Measurements from ENCODE around the gene TMEM116.
"Not testable (repeated sequence)": the region's sequence is repeated elsewhere in the genome, so short reads cannot be mapped to it uniquely, and the experiment has no call there.

The TMEM116 gene

DNA sequence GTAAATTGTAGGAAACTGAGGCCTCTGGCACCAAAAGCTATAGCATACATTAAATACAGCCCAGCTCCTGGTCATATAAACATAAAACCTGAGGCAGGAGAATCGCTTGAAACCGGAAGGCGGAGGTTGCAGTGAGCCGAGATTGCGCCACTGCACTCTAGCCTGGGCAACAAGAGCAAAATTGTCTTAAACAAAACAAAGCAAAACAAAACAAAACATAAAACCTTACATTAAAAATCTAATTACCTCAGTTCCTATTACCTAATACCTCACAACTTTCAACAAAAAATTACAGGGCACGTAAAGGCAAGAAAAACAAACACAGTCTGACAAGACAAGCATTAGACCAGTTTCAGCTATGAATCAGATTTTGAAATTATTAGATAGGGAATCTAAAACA is 36.7 kb downstream of the TMEM116 start:
- no peak for DNase-seq (ENCODE audit: low read depth)

DNA sequence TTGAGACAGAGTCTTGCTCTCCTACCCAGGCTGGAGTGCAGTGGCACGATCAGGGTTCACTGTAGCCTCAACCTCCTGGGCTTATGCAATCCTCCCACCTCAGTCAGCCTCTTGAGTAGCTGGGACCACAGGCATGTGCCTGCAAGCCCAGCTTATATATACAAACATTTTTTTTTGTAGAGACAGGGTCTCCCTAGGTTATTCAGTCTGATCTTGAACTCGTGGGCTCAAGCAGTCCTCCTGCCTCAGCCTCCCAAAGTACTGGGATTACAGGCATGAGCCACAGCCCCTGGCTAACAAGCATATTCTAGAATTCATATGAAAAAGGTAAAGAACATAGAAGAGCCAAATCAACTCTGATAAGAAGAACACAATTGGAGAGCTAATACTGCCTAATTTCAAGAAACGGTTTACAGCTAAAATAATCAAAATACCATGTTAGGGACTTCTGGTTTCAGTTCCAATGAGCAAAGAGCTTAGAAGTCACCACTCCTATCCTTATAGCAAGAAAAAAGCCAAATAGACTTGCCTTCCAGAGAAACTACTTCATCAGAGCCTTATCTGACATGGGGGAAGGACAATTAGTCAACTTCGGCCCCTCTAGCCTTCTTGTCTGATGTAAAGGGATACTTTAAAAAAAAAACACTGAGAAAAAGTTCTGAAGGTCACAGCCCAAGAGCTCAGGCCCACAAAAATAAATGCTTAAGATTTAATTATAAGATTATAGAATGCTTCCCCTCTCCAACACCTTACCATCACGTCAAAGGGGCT is 37.6 kb downstream of the TMEM116 start:
- no peak for DNase-seq (ENCODE audit: low read depth)

DNA sequence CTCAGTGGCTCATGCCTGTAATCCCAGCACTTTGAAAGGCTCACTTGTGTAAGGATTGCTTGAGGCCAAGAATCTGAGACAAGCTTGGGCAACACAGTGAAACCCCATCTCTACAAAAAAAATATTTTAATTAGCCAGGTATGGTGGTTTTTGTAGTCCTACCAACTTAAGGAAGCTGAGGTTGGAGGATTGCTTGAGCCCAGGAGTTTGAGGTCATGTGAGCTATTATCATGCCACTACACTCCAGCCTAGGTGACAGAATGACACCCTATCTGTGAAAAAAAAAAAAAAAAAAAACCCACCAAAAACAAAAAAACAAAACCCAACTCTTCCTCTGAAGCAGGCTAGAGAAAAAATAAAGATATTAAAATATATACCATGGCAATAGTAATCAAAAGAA is 41.2 kb downstream of the TMEM116 start:
- no peak for DNase-seq (ENCODE audit: low read depth)

DNA sequence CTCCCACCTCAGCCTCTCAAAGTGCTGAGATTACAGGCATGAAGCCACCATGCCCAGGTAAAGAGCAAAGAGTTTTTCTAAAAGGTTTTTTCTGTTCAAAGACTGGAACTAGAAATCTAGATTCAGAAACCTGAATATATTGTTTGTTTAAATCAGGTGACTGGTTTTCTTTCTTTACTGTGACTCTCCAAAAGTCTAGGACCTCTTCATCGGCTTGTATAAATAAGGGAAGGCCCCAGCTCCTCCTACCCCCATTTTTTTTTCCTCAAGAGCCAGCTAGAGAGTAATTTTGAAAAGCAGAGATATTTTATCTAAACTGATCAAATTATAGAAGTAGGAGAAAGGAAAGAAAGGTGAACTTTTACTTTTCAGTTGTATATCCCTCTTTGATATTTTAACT is 48.0 kb downstream of the TMEM116 start:
- no peak for DNase-seq (ENCODE audit: low read depth)

DNA sequence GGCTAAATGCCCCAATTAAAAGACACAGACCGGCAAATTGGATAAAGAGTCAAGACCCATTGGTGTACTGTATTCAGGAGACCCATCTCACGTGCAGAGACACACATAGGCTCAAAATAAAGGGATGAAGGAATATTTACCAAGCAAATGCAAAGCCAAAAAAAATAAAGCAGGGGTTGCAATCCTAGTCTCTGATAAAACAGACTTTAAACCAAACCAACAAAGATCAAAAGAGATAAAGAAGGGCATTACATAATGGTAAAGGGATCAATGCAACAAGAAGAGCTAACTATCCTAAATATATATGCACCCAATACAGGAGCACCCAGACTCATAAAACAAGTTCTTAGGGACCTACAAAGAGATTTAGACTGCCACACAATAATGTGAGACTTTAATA is 53.4 kb downstream of the TMEM116 start:
- DNase-seq (ENCODE audit: low read depth): not testable (repeated sequence)

DNA sequence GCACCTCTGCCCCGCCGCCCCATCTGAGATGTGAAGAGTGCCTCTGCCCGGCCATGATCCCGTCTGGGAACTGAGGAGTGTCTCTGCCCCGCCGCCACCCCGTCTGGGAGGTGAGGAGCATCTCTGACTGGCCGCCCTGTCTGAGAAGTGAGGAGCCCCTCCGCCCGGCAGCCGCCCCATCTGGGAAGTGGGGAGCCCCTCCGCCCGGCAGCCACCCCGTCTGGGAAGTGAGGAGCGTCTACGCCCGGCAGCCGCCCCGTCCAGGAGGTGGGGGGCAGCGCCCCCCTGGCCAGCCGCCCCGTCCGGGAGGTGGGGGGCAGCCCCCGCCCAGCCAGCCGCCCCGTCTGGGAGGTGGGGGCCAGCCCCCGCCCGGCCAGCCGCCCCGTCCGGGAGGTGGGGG is 55.7 kb downstream of the TMEM116 start:
- DNase-seq (ENCODE audit: low read depth): not testable (repeated sequence)

DNA sequence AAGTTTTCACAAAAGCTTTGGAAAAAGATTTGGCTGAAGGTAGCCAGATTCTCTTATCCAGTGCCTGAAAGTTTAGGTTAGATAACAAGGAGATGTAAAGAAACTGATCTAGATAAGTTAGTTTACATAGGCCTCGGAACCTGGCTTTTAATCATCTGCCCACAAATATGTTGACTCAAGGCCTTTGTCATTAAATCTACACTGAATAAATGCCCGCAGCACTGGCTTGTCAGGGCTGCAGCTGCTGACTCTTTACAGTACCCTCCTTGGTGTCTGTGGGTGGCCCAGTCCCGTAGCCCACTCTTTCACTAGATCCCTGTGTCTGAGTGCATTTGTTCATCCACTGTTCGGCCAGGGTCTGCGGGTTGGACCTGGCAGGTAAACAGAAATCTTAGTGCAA is 58.0 kb downstream of the TMEM116 start:
- DNase-seq (ENCODE audit: low read depth): no peak

DNA sequence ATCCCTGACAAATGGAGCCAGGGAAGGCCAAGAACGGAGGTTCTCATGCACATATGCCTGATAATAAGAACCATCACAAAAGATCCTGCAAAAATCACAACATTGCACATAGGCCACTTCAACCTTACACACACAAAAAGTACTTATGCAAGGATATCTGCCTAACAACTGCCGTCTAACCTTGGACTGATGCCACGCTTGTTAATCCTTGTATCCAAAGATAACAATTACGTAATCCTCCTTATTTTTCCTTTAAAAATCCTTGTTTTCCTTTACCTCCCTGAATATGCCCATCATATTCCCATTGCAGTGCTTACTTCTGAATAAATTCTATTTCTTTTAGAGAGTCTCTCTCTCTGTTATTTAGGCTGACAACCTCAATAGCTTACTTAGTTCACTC is 59.5 kb downstream of the TMEM116 start:
- DNase-seq (ENCODE audit: low read depth): no peak

DNA sequence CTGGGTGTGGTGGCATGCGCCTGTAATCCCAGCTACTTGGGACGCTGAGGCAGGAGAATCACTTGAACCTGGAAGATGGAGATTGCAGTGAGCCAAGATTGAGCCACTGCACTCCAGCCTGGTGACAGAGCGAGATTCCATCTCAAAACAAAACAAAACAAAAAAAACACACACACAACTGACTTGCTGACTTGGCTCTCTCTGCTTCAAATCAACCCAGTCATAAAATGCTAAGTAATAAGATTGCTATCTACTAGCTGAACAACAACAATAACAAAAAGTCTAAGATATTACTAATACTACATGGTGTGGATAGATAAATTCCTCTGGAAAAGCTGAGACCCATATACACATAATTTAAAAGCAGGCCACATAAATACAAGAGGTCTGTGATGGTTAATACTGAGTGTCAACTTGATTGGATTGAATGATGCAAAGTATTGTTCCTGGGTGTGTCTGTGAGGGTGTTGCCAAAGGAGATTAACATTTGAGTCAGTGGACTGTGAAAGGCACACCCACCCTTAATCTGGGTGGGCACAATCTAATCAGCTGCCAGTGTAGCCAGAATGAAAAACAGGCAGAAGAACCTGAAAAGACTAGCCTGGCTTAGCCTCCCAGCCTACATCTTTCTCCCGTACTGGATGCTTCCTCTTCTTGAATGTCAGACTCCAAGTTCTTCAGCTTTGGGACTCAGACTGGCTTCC is 60.7 kb downstream of the TMEM116 start:
- not testable (repeated sequence) for DNase-seq (ENCODE audit: low read depth)

DNA sequence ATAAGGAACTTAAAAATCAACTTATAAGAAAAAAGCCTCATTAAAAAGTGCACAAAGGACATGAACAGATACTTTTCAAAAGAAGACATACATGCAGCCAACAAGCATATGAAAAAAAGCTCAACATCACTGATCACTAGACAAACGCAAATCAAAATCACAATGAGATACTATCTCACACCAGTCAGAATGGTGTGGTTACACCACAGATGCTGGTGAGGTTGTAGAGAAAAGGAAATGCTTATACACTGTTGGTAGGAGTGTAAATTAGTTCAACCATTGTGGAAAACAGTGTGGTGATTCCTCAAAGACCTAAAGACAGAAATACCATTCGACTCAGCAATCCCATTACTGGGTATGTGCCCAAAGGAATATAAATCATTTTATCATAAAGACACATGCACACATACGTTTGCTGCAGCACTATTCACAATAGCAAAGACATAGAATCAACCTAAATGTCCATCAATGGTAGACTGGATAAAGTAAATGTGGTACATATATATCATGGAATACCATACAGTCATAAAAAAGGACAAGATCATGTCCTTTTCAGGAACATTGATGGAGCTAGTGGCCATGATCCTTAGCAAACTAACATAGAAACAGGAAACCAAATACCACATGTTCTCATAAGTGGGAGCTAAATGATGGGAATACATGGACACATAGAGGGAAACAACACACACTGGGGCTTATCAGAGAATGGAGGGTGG is 61.8 kb downstream of the TMEM116 start:
- not testable (repeated sequence) for DNase-seq (ENCODE audit: low read depth)

DNA sequence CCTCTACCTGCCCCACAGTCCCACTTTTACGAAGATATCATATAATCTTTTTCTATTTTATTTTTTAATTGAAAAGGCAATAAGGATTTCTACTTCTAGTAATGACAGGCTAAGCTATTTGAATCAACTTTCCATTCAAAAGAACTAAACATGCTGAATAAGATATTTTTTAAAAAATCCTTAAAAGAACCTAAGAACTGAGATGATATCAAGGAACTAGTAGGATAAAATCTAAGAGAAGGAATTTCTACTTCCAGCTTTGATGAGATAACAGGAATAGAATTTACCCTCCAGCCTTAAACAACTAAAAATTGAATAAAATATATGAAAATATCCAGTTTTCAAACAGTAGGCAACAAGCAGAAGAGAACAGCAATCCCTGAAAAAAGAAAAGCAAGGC is 69.0 kb downstream of the TMEM116 start:
- no peak for DNase-seq (ENCODE audit: low read depth)

DNA sequence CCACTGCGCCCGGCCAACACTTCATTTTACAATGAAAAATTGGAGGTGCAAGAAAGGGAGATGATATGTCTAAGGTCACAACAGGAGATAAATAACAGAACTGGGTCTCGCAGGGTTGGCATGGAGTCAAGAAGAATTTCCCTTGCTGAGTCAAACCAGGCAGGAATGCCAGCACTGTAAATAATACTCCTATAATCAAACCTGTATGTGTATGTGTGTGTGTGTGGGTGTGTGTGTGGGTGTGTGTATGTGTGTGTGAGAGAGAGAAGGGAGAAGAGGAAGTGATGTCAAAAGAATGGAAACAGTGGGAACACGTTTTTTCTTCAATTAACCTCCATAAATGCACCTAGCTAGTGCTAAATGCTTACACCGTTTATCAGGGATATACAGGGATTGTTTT is 70.4 kb downstream of the TMEM116 start:
- no peak for DNase-seq (ENCODE audit: low read depth)

DNA sequence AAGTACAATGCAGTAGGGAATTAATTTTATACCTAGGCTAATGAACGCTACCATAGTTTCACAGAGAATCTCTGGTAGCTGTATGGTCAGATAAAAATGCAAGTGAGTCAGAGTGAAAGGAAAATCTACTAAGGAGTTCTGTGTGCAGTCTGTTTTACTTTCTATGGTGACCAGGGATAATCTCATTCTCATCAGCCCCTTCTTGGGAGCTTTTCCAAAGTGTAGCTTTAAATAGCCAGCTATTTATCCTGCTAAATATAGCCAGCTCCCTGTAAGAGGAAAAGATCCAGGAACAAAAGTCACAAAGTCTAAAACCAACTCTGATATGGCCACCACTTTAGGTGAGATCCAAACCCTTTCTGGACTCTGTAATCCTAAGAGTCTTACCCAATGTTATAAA is 75.5 kb downstream of the TMEM116 start:
- no peak for DNase-seq (ENCODE audit: low read depth)

DNA sequence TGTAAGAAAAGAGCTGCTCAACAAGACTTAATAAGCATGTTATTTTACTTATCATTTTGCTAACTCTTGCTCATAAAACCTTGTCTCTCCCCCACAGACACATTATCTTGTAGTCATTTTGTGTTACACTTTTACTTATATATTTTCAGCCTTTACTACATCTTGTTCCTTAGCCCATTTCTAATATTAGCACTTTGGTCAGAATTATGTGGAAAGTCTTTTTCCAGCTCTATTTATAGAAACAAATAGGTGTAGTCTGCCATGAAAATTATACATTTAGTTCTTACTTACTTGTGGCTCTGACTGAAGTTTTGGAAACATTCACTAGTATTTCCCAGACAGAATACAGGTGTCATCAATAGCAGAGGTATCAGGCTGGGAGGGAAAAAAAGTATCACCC is 76.1 kb downstream of the TMEM116 start:
- DNase-seq (ENCODE audit: low read depth): no peak

DNA sequence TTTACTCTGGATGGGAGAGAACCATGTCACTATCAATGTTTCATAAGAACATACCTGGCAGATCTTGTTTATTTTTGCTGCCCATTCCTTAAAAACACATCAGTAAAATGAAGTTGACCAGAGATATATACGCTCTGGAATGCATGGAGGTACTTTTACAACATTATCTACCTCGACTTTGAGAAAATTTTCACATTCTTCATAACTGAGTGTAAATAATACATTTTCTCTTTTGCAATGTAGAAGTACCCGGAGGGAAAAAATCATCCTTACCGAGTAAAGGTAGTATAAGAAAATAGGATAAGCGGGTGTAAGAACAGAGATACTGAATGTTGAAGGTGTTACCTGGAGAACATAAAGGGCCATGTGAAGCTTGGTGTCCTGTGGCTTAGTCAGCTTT is 80.7 kb downstream of the TMEM116 start:
- no peak for DNase-seq (ENCODE audit: low read depth)

DNA sequence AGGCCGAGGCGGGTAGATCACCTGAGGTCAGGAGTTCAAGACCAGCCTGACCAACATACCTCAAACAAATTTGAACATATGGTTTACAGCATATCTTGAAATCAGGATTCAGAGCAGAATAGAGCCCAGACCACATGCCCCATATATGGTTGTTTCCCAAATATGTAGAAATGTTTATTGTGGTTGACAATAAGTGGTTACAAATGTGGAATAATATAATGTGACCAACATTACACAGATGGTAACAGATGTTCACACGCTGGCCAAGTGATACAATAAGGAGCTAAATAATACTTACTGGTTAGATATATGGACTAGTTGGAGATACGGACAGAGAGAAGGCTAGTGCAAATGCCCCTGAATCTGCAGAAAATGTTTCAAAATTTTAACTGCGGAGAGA is 85.6 kb downstream of the TMEM116 start:
- no peak for DNase-seq (ENCODE audit: low read depth)

DNA sequence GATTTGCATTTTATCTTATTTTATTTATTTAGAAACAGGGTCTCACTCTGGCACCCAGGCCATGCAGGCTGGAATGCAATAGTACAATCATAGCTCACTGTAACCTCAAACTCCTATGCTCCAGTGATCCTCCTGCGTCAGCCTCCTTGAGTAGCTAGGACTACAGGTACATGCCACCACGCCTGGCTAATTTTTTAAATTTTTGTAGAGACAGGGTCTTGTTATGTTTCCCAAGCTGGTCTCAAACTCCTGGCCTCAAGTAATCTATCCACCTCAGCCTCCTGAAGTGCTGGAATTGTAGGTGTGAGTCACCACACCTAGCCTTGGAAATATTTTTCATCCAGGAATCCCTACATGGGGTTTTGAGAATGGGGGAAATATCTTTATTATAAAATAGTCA is 86.3 kb downstream of the TMEM116 start:
- no peak for DNase-seq (ENCODE audit: low read depth)

DNA sequence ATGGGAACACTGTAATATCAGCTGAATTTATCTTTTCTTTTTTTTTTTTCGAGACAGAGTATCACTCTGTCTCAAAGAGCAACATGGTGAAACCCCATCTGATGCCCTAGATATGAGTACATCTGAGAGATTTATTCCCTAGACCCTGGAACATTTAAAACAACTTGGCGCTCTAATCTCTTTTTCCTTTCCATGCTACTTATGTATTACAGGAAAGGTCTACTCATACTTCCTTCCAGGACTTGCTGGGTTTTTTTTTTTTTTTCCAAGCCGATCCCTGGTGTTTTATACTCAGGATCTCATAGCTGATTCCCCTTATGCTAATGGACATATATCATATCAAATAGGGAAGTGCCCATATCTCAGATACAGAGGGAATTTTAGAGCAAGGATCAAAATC is 87.8 kb downstream of the TMEM116 start:
- DNase-seq (ENCODE audit: low read depth): no peak

DNA sequence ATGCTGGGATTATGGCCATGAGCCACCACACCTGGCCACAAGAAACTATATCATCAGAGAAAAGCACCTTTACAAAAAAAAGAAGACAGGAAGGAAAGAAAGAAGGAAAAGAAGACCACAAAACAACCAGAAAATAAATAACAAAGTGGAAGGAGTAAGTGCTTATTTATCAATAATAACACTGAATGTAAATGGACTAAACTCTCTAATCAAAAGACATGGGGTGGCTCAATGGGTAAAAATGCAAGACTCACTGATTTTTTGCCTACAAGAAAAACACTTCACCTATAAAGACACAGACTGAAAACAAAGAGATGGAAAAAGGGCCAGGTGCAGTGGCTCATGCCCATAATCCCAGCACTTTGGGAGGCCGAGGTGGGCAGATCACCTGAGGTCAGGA is 105.2 kb downstream of the TMEM116 start:
- DNase-seq (ENCODE audit: low read depth): no peak

DNA sequence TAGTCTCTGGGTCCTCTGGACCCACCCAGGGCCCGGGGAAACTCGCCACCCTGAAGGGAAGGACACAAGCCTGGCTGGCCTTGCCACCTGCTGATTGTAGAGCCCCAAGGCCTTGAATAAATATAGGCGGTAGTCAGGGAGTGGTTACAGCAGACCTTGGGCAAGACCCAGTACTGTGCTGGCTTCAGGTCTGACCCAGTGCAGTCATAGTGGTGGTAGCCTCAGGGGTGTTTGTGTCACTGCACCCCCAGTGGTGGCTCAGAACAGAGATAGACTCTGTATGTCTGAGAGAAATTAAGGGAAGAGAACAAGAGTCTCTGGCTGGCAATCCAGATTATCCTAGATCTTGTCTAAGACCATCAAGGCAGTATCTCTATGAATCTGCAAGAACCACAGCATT is 107.5 kb downstream of the TMEM116 start:
- DNase-seq (ENCODE audit: low read depth): no peak

DNA sequence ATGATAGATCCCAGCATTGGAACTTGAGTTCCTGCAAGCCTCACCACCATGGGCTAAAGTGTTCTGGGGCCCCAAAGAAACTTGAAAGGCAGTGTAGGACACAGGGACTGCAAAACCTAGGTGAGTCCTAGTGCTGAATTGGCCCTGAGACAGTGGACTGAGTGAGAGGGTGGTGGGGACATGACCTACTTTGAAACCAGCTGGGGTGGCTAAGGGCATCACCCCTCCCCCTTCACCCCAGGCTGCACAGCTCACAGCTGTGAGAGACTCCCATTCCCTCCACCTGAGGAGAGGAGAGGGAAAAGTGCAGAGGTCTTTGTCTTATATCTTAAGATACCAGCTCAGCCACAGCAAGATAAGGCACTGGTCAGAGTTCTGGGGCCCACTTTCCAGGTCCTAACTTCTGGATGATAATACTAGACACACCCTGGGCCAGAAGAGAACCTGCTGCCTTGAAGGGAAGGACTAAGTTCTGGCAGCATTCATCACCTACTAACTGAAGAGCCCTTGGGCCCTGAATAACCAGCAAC is 108.5 kb downstream of the TMEM116 start:
- DNase-seq (ENCODE audit: low read depth): no peak

DNA sequence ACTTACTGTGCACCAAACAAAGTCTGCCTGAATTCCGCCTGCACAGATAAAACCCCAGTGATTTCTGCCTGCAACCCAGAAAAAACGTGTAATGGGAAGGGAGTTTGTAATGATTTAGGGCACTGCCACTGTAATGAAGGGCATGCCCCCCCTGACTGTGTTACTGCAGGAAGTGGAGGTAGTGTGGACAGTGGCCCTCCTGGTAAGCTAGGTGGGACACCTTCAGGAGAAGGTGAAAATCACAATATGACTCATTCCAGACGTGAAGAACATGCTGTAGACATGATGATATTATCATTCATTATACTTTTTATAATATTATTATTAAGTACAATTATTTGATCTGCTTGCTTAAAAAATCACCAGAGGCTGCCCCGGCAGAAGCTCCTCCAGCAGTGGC is 111.8 kb downstream of the TMEM116 start:
- no peak for DNase-seq (ENCODE audit: low read depth)

DNA sequence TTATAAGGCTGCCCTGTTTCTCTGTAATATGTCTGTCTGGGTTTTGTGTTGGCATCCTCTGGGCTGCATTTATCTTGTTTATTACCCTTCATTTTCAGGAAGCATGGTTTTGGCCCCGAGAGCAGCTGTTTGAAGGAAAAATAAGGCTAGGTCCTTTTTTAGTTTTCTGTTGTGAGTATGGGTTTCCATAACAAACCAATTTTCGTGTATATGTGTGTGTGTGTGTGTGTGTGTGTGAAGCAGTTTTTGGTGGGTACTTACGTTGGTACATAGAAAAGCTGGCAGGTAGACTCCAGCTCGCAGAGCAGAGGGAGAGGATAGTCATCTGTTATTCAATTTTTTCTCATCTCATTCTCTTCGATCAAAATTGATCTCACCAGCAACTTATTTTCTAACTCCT is 118.4 kb downstream of the TMEM116 start:
- DNase-seq (ENCODE audit: low read depth): no peak
